ENCODE data around the gene LHFPL3.

DNA sequence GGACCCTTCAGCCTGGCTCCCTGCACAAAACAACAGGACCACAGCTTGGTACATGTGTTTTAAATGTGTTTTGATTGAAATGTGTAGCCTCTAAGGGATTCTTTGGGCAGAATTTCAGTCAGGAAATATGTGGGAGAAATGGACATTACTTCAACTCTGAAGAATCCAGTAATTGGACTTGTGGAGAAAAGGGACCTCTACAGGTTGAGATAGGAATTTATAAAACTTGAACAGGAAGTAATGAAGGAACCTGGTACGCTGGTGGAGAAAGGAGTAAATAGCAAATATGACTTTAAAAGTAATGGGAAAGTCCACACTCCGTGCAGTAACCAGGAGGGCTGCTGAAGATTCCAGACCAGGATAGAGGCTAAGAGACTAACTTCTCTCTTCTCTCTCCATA is 220.5 kb downstream of the LHFPL3 start:
- TF ChIP-seq, protein P1, sequence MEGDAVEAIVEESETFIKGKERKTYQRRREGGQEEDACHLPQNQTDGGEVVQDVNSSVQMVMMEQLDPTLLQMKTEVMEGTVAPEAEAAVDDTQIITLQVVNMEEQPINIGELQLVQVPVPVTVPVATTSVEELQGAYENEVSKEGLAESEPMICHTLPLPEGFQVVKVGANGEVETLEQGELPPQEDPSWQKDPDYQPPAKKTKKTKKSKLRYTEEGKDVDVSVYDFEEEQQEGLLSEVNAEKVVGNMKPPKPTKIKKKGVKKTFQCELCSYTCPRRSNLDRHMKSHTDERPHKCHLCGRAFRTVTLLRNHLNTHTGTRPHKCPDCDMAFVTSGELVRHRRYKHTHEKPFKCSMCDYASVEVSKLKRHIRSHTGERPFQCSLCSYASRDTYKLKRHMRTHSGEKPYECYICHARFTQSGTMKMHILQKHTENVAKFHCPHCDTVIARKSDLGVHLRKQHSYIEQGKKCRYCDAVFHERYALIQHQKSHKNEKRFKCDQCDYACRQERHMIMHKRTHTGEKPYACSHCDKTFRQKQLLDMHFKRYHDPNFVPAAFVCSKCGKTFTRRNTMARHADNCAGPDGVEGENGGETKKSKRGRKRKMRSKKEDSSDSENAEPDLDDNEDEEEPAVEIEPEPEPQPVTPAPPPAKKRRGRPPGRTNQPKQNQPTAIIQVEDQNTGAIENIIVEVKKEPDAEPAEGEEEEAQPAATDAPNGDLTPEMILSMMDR (IDR thresholded peaks at IDR 0.05): no peak
- TF ChIP-seq EP300 (IDR thresholded peaks at IDR 0.05): no peak
